H1 (cell line): ENCODE data around the gene CELF1. TPM values are rescaled to one million over a fixed set of nuclear protein-coding genes. Genes with fewer than 3 reads are reported as not detected.

Experiments used
- ATF3 ChIP-seq: IDR thresholded peaks from 2 replicates; pipeline ENCODE4 v1.6.1; 2011; ENCODE audit warnings: low read depth, mild to moderate bottlenecking, low read length; ENCODE audit not compliant: insufficient read depth
- BCL11A ChIP-seq, 2 experiments: IDR thresholded peaks; one replicate each; pipeline ENCODE4 v1.6.1; 2011; ENCODE audit warnings: low read depth in 2 of 2, low read length in 2 of 2, mild to moderate bottlenecking in 2 of 2
- BRCA1 ChIP-seq: IDR thresholded peaks from 2 replicates; pipeline ENCODE4 v1.6.1; 2012; ENCODE audit warnings: low read depth, low read length, improper control_type of control experiment
- CHD2 ChIP-seq: IDR thresholded peaks from 2 replicates; pipeline ENCODE4 v1.6.1; 2012; ENCODE audit warnings: low read length, improper control_type of control experiment
- CTBP2 ChIP-seq: IDR thresholded peaks from 2 replicates; pipeline ENCODE4 v1.7.0; 2011; ENCODE audit warnings: borderline replicate concordance, mild to moderate bottlenecking, moderate library complexity, mixed read lengths, low read length; ENCODE audit not compliant: insufficient read depth, insufficient read length
- EGR1 ChIP-seq: IDR thresholded peaks from 2 replicates; pipeline ENCODE4 v1.6.1; 2011; ENCODE audit warnings: low read depth, low read length, borderline replicate concordance
- EP300 ChIP-seq, 2 experiments: IDR thresholded peaks; 1 replicate in 1 of 2; 2 replicates in 1 of 2; pipeline ENCODE4 v1.6.1; 2011 to 2012; ENCODE audit warnings: low read depth in 2 of 2, low read length in 2 of 2, mild to moderate bottlenecking in 2 of 2, borderline replicate concordance in 1 of 2, inconsistent platforms in 1 of 2, moderate library complexity in 1 of 2
- FOSL1 ChIP-seq: IDR thresholded peaks from 2 replicates; pipeline ENCODE4 v1.6.1; 2011; ENCODE audit warnings: mild to moderate bottlenecking, low read depth, low read length, moderate library complexity; ENCODE audit not compliant: insufficient read depth
- GABPA ChIP-seq: IDR thresholded peaks from 2 replicates; pipeline ENCODE4 v1.6.1; 2011; ENCODE audit warnings: mild to moderate bottlenecking, low read length, moderate library complexity, borderline replicate concordance; ENCODE audit not compliant: insufficient read depth
- HDAC2 ChIP-seq, 2 experiments: fragments of 300-600 bp in 1 of 2; sonication (generic) in 1 of 2; IDR thresholded peaks; 2 replicates each; pipeline ENCODE4 v1.6.1; 2011 to 2012; ENCODE audit warnings: low read depth in 2 of 2, low read length in 2 of 2, mild to moderate bottlenecking in 2 of 2, moderate library complexity in 2 of 2, borderline replicate concordance in 1 of 2, inconsistent platforms in 1 of 2
- JUN ChIP-seq: IDR thresholded peaks from 2 replicates; pipeline ENCODE4 v1.6.1; 2011; ENCODE audit warnings: low read depth, mild to moderate bottlenecking, improper control_type of control experiment, low read length
- KDM1A ChIP-seq: fragments of 200-600, 300-600 bp; sonication (generic); IDR thresholded peaks from 2 replicates; pipeline ENCODE4 v1.7.1; 2016; ENCODE audit warnings: mild to moderate bottlenecking, low read length, borderline replicate concordance
- PHF8 ChIP-seq: fragments of 200-600 bp; sonication (generic); conservative IDR thresholded peaks from 2 replicates; pipeline ENCODE4 v1.7.1; 2012; ENCODE audit warnings: low read depth, mild to moderate bottlenecking, inconsistent platforms, low read length, moderate library complexity
- RBBP5 ChIP-seq: IDR thresholded peaks from 2 replicates; pipeline ENCODE4 v1.7.1; 2012; ENCODE audit warnings: low read depth, mild to moderate bottlenecking, inconsistent platforms, low read length, moderate library complexity, borderline replicate concordance
- RXRA ChIP-seq: IDR thresholded peaks from 2 replicates; pipeline ENCODE4 v1.6.1; 2011; ENCODE audit warnings: low read depth, mild to moderate bottlenecking, low read length, moderate library complexity; ENCODE audit not compliant: insufficient read depth
- SIN3A ChIP-seq, 2 experiments: IDR thresholded peaks in 1 of 2; conservative IDR thresholded peaks in 1 of 2; 2 replicates each; pipeline ENCODE4 v1.6.1; 2011 to 2012; ENCODE audit warnings: low read length in 2 of 2, improper control_type of control experiment in 1 of 2, low read depth in 1 of 2, mild to moderate bottlenecking in 1 of 2
- SIRT6 ChIP-seq: IDR thresholded peaks from one replicate; pipeline ENCODE4 v1.7.1; 2012; ENCODE audit warnings: low read length, inconsistent platforms
- TAF7 ChIP-seq: optimal IDR thresholded peaks from 2 replicates; pipeline ENCODE3; 2011; ENCODE audit warnings: low read depth, mild to moderate bottlenecking, inconsistent platforms, low read length, moderate library complexity, borderline replicate concordance
- TCF12 ChIP-seq: IDR thresholded peaks from 2 replicates; pipeline ENCODE4 v1.6.1; 2011; ENCODE audit warnings: low read depth, mild to moderate bottlenecking, low read length
- USF2 ChIP-seq: IDR thresholded peaks from 2 replicates; pipeline ENCODE4 v1.6.1; 2011; ENCODE audit warnings: low read length, improper control_type of control experiment
- polyA plus RNA-seq, 7 experiments: library from polyadenylated mRNA; depleted of rRNA in 3 of 7; stranded (reverse) in 5 of 7; unstranded in 2 of 7; fragments of >200 nt in 5 of 7; fragments of 200-250 nt in 2 of 7; gene quantifications; 1 replicate in 5 of 7; 2 replicates in 1 of 7; 4 replicates in 1 of 7; pipeline versions ENCODE4 v1.2.1 to v1.2.3, GENCODE V29; 2011 to 2013; ENCODE audit warnings: missing spikeins in 2 of 7, mixed read lengths in 2 of 7
- total RNA-seq: library from RNA; stranded (reverse); fragmentation: NEBNext Ultra II Directional; extraction: Animal tissue kit (Norgen Biotek cat#: 25700); gene quantifications from 2 replicates; pipeline ENCODE4 v1.2.1, GENCODE V29; 2021

Gene CELF1
- total and polyA plus RNA-seq, 2 of the 8 experiments (the other 6 are each of a cell fraction or from before 2014, with no cell fraction given), result 131 to 197 TPM

- TF ChIP-seq USF2 (no peak), TCF12 (no peak), TAF7 (no peak), FOSL1 (no peak), BCL11A (IDR thresholded peaks at IDR 0.05; ENCODE audit: low read depth in 2 of 2, low read length in 2 of 2) (no peak), JUN (no peak), SIN3A (conservative IDR thresholded peaks at IDR 0.05 in 1 of 2, IDR thresholded peaks at IDR 0.05 in 1 of 2; ENCODE audit: low read depth in 1 of 2, low read length in 2 of 2) (peak; percentile 45 to 68; a peak in 2 of 4 replicates), HDAC2 (IDR thresholded peaks at IDR 0.05; ENCODE audit: borderline replicate concordance in 1 of 2, low read depth in 2 of 2, low read length in 2 of 2) (0 out of 4 replicates have a peak, but pooled peaks of 1 of the 2 experiments have one; percentile 24), RBBP5 (peak; percentile 67; the same call in 1 of the 2 replicates), SIRT6 (no peak), BRCA1 (no peak), GABPA (no peak; the same call in 1 of the 2 replicates), ATF3 (no peak), EP300 (IDR thresholded peaks at IDR 0.05; ENCODE audit: borderline replicate concordance in 1 of 2, low read depth in 2 of 2, low read length in 2 of 2) (peak in 1 of 2 experiments; percentile 38; a peak in 1 of 3 replicates), CTBP2 (no peak), PHF8 (peak; percentile 78), RXRA (no peak), EGR1 (0 out of 2 replicates have a peak, but pooled peaks have one; percentile 52), KDM1A (0 out of 2 replicates have a peak, but pooled peaks have one; percentile 9), CHD2 (peak; percentile 12; the same call in 1 of the 2 replicates)
Observed at GRCh38 chr11:47552566-47553405, at the start of gene CELF1 (continued).
